RWPE2 (cell line): Measurements from ENCODE around the gene KCNK15.
"Not testable (repeated sequence)": the region's sequence is repeated elsewhere in the genome, so short reads cannot be mapped to it uniquely, and the experiment has no call there.

Experiments used
- ATAC-seq: fragments of 200-7000 bp; cut with Tn5 transposase; 3 replicates; pipeline ENCODE4 v1.9.1; 2021; ENCODE audit warnings: low read depth
- DNase-seq: peaks from one replicate; pipeline ENCODE4 v3.0.0-alpha.2; 2020; ENCODE audit warnings: low spot score
- H3K27ac ChIP-seq: fragments of 450-650 bp; 2 replicates; pipeline ENCODE4 v1.5.1; 2017; ENCODE audit warnings: mild to moderate bottlenecking; ENCODE audit not compliant: poor library complexity, severe bottlenecking
- H3K27me3 ChIP-seq: fragments of 250-450 bp; sonication (Bioruptor Pico); 2 replicates; pipeline ENCODE4 v1.5.1; 2021; ENCODE audit warnings: mild to moderate bottlenecking, moderate library complexity; ENCODE audit not compliant: insufficient read depth, poor library complexity, severe bottlenecking
- H3K36me3 ChIP-seq: fragments of 250-450 bp; sonication (Bioruptor Pico); 2 replicates; pipeline ENCODE4 v1.5.1; 2020; ENCODE audit warnings: low read depth, mild to moderate bottlenecking, moderate library complexity
- H3K4me1 ChIP-seq: fragments of 250-450 bp; sonication (Bioruptor Pico); 2 replicates; pipeline ENCODE4 v1.5.1; 2021; ENCODE audit warnings: mild to moderate bottlenecking, moderate library complexity; ENCODE audit not compliant: insufficient read depth, poor library complexity, severe bottlenecking
- H3K4me3 ChIP-seq: fragments of 250-450 bp; sonication (Bioruptor Pico); 2 replicates; pipeline ENCODE4 v1.5.1; 2021; ENCODE audit warnings: mild to moderate bottlenecking, moderate library complexity; ENCODE audit not compliant: severe bottlenecking
- H3K9me3 ChIP-seq: fragments of 250-450 bp; sonication (Bioruptor Pico); 2 replicates; pipeline ENCODE4 v1.5.1; 2021; ENCODE audit warnings: mild to moderate bottlenecking, moderate library complexity; ENCODE audit not compliant: severe bottlenecking
- TF ChIP-seq, protein P1 (sequence below): fragments of 450-650 bp; IDR thresholded peaks from one replicate; pipeline ENCODE4 v1.5.1; 2017; ENCODE audit warnings: mild to moderate bottlenecking, moderate library complexity; ENCODE audit not compliant: poor library complexity, severe bottlenecking

Gene KCNK15

DNA sequence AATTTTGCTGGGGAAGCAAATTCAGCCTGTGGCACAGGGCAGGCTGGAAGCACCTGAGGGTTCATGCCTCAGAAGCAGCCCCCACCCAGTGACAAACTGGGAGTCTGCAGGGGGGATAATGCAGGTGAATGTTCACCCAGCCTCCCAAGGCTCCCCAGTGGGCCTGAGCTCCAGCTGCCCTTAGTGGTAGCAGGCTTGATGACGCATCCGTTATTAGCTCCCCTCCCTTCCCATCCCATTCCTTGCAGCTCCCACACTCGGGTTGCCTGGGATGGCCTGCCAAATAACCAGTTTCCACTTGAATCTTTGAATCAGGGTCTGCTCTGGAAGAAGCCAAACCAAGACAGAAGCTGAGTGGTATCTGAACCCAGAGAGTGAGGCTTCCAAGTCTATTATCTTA, 15.8 kb downstream of the KCNK15 start:
- H3K27me3 ChIP-seq: peaks cover 10% of the 10 kb centered on the region
- TF ChIP-seq, protein P1, sequence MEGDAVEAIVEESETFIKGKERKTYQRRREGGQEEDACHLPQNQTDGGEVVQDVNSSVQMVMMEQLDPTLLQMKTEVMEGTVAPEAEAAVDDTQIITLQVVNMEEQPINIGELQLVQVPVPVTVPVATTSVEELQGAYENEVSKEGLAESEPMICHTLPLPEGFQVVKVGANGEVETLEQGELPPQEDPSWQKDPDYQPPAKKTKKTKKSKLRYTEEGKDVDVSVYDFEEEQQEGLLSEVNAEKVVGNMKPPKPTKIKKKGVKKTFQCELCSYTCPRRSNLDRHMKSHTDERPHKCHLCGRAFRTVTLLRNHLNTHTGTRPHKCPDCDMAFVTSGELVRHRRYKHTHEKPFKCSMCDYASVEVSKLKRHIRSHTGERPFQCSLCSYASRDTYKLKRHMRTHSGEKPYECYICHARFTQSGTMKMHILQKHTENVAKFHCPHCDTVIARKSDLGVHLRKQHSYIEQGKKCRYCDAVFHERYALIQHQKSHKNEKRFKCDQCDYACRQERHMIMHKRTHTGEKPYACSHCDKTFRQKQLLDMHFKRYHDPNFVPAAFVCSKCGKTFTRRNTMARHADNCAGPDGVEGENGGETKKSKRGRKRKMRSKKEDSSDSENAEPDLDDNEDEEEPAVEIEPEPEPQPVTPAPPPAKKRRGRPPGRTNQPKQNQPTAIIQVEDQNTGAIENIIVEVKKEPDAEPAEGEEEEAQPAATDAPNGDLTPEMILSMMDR: no peak
- no peak overlapping the region for H3K4me3 ChIP-seq
- no peaks in the 10 kb centered on the region for H3K9me3 ChIP-seq
- peak; percentile 64 for DNase-seq
- H3K36me3 ChIP-seq: no peaks in the 10 kb centered on the region
- no peaks in the 10 kb centered on the region for H3K4me1 ChIP-seq
- ATAC-seq: peak; percentile 24; the same call in 1 of the 3 replicates
- H3K27ac ChIP-seq: no peak overlapping the region

DNA sequence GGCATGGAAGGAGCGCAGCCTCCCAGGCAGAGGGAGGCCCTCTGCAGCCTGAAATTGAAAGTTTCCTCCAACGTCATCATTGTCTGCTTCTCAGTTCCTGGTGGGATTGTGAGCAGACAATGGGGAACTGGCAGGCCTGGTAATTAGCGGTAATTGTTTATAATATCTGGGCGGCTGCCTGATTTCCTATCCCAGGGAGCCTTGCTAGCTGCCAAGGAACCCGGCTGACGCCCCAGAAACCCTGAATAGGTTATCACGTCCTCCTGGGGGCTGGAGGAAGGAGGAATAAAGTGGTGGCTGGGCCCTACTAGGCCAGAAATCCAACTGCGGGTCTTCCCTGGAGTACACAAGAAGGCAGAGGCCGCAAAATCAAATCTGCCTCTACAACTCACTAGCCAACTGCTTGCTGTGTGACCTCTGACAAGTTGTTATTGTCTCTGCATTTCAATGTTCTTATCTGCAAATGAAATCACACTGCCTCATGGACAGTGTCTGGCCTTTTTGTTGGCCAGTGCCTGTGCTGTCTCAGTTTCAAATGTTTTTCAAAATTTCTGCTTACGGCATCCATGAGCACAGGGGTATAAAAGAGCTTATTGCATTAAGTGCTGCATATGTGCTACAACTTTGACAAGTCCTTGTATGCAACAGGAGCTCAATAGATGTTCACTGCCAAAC, 16.9 kb downstream of the KCNK15 start:
- TF ChIP-seq, protein P1: no peak

DNA sequence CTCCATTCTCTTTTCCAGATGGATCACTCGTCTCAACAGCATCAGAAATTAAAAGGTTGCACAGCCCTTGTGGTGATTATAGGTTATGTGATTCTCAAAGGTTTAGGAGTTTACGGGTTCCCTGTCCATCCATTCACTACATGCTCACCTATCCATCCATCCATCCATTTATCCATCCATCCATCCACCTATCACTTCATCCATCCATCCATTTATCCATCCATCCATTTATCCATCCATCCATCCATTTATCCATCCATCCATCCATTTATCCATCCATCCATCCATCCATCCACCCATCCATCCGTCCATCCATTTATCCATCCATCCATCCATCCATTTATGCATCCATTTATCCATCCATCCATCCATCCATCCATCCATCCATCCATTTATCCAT, 18.1 kb downstream of the KCNK15 start:
- ATAC-seq, H3K4me3 ChIP-seq, H3K9me3 ChIP-seq, DNase-seq, H3K36me3 ChIP-seq, H3K4me1 ChIP-seq, H3K27me3 ChIP-seq, H3K27ac ChIP-seq: not testable (repeated sequence)

More for the DNA sequence above, 16.9 kb downstream of the KCNK15 start:
- no peaks in the 10 kb centered on the region for H3K36me3 ChIP-seq
- no peaks in the 10 kb centered on the region for H3K9me3 ChIP-seq
- DNase-seq: no peak
- no peak for ATAC-seq
- no peaks in the 10 kb centered on the region for H3K4me1 ChIP-seq
- no peak overlapping the region for H3K27ac ChIP-seq
- no peak overlapping the region for H3K4me3 ChIP-seq
- H3K27me3 ChIP-seq: peaks cover 10% of the 10 kb centered on the region

DNA sequence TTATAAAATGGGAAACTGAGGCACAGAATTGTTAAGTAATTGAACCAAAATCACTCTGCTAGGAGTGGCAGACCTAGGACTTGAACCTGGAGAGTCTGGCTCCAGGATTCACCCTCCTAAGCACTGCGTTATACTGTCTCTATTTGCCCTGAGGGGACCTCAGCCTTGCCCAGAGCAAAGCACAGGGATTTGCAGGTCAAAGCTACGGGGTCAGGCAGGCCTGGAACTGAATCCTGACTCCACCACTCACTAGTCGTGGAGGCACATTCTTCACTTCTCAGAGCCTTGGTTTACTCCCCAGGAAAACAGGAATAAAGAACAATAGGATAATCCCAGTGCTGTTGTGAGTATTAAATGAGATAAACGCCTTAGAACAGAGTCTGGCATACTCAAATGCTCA, 19.4 kb downstream of the KCNK15 start:
- Histone ChIP-seq H3K4me1 (no peaks in the 10 kb centered on the region), H3K36me3 (no peaks in the 10 kb centered on the region), H3K4me3 (no peak overlapping the region), H3K9me3 (no peaks in the 10 kb centered on the region), H3K27ac (no peak overlapping the region), H3K27me3 (peaks cover 4% of the 10 kb centered on the region)
- peak; percentile 60 for DNase-seq
- TF ChIP-seq, protein P1: no peak
- ATAC-seq: no peak

DNA sequence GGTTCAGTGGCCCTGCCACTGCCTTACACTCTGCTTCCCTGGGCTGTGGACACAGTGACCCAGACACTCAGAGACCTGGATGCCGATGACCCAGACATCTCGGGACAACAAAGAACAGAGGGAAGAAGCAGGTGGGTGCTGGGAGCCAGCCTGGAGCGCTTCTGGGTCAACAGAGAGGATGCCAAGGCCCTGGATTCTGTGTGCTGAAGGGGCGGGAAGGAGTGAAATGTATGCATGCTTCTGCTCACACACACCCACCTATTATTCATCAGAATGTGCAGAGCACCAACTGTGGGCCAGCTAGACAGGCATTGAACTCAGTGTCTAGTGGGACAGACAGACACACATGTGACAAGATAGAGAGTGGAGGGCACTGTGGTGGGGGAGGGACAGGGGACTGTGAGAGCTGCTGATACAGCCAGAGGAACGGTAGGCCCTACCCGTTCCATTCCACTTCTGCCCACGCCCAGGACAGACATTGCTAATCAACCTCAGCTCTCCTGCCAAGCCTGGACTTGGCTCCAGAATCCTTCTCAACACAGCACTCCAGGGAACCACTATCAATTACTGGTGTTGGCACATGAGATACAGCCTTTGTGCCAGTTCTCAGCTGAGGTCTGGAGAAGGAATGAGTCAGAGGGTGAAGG, 20.2 kb downstream of the KCNK15 start:
- peak; percentile 76 for DNase-seq
- H3K36me3 ChIP-seq: no peaks in the 10 kb centered on the region
- peaks cover 7% of the 10 kb centered on the region for H3K27me3 ChIP-seq
- peak; percentile 47 for ATAC-seq
- no peaks in the 10 kb centered on the region for H3K4me1 ChIP-seq
- TF ChIP-seq, protein P1: no peak
- H3K9me3 ChIP-seq: no peaks in the 10 kb centered on the region
- no peak overlapping the region for H3K4me3 ChIP-seq
- no peak overlapping the region for H3K27ac ChIP-seq
